Skeletal muscle satellite cell (primary cell): ENCODE data around the gene TNRC6B.

Source experiments
- H3K27me3 ChIP-seq: 2 replicates; pipeline ENCODE4 v1.7.0; 2013; ENCODE audit warnings: low read length; ENCODE audit not compliant: control insufficient read depth, insufficient read depth
- H3K36me3 ChIP-seq: 2 replicates; pipeline ENCODE4 v1.7.0; 2013; ENCODE audit warnings: mild to moderate bottlenecking, control low read depth, low read length; ENCODE audit not compliant: insufficient read depth
- H3K4me1 ChIP-seq: 2 replicates; pipeline ENCODE4 v1.7.0; 2013; ENCODE audit warnings: low read length; ENCODE audit not compliant: control insufficient read depth, insufficient read depth
- H3K4me2 ChIP-seq: 2 replicates; pipeline ENCODE4 v1.7.0; 2013; ENCODE audit warnings: mild to moderate bottlenecking, low read length
- H3K4me3 ChIP-seq: 2 replicates; pipeline ENCODE4 v1.7.0; 2013; ENCODE audit warnings: low read length
- H3K9ac ChIP-seq: 2 replicates; pipeline ENCODE4 v1.7.0; 2013; ENCODE audit warnings: mild to moderate bottlenecking, low read depth, low read length, moderate library complexity
- H3K9me3 ChIP-seq: replicated peaks from 2 replicates; pipeline ENCODE4 v1.7.0; 2013; ENCODE audit warnings: mild to moderate bottlenecking, control low read depth, low read length

The TNRC6B gene

GRCh38 chr22:40346185-40347118, 168.7 kb downstream of the TNRC6B start, which contains the start of gene ADSL:
Gene ADSL, plus strand, starts transcription at chr22:40346500. Its CDS starts 59 bp downstream, at chr22:40346559.
- H3K9ac ChIP-seq = peak within 1 kb of the TSS; percentile 97
- peaks cover 21% of the 10 kb centered on the region for H3K36me3 ChIP-seq
- H3K4me2 ChIP-seq = peak within 1 kb of the TSS; percentile 95
- peaks cover 14% of the 10 kb centered on the region for H3K4me1 ChIP-seq
- H3K9me3 ChIP-seq = no peaks in the 10 kb centered on the region
- peak within 1 kb of the TSS; percentile 99 for H3K4me3 ChIP-seq
- H3K27me3 ChIP-seq = no peaks in the 10 kb centered on the region

- peak overlapping the region; percentile 97 for H3K9ac ChIP-seq
- peaks cover 23% of the 10 kb centered on the region for H3K36me3 ChIP-seq
- no peaks in the 10 kb centered on the region for H3K27me3 ChIP-seq
- peak overlapping the region; percentile 95 for H3K4me2 ChIP-seq
- no peaks in the 10 kb centered on the region for H3K9me3 ChIP-seq
- peaks cover 14% of the 10 kb centered on the region for H3K4me1 ChIP-seq
- H3K4me3 ChIP-seq = peak overlapping the region; percentile 99
Observed at GRCh38 chr22:40347300-40347699, 169.6 kb downstream of the TNRC6B start.

GRCh38 chr22:40348025-40348658, 170.4 kb downstream of the TNRC6B start:
- Histone ChIP-seq H3K4me3 (peak overlapping the region; percentile 99), H3K4me2 (peak overlapping the region; percentile 95), H3K27me3 (no peaks in the 10 kb centered on the region), H3K4me1 (peaks cover 18% of the 10 kb centered on the region), H3K36me3 (peaks cover 27% of the 10 kb centered on the region), H3K9me3 (no peaks in the 10 kb centered on the region), H3K9ac (peak overlapping the region; percentile 97)

- Histone ChIP-seq H3K4me2 (no peak overlapping the region), H3K27me3 (no peaks in the 10 kb centered on the region), H3K36me3 (peaks cover 48% of the 10 kb centered on the region)
Observed at GRCh38 chr22:40352763-40353162, 175.0 kb downstream of the TNRC6B start.

GRCh38 chr22:40361100-40361499, 183.4 kb downstream of the TNRC6B start:
- Histone ChIP-seq H3K9ac (no peak overlapping the region), H3K27me3 (no peaks in the 10 kb centered on the region), H3K9me3 (no peaks in the 10 kb centered on the region), H3K4me2 (no peak overlapping the region), H3K36me3 (peaks cover 70% of the 10 kb centered on the region), H3K4me1 (peaks cover 6% of the 10 kb centered on the region), H3K4me3 (no peak overlapping the region)

More at GRCh38 chr22:40352763-40353162, 175.0 kb downstream of the TNRC6B start:
- no peaks in the 10 kb centered on the region for H3K9me3 ChIP-seq
- H3K4me3 ChIP-seq = no peak overlapping the region
- H3K4me1 ChIP-seq = peaks cover 20% of the 10 kb centered on the region
- H3K9ac ChIP-seq = no peak overlapping the region

GRCh38 chr22:40363059-40363458, 185.3 kb downstream of the TNRC6B start:
- Histone ChIP-seq H3K4me3 (no peak overlapping the region), H3K27me3 (no peaks in the 10 kb centered on the region), H3K9ac (no peak overlapping the region), H3K9me3 (no peaks in the 10 kb centered on the region), H3K4me2 (no peak overlapping the region), H3K36me3 (peaks cover 88% of the 10 kb centered on the region), H3K4me1 (peaks cover 6% of the 10 kb centered on the region)

- H3K4me1 ChIP-seq = peaks cover 6% of the 10 kb centered on the region
- H3K4me3 ChIP-seq = no peak overlapping the region
- no peak overlapping the region for H3K9ac ChIP-seq
- no peak overlapping the region for H3K4me2 ChIP-seq
- no peaks in the 10 kb centered on the region for H3K9me3 ChIP-seq
- no peaks in the 10 kb centered on the region for H3K27me3 ChIP-seq
- peaks cover 79% of the 10 kb centered on the region for H3K36me3 ChIP-seq
Observed at GRCh38 chr22:40364431-40364830, 186.7 kb downstream of the TNRC6B start.

GRCh38 chr22:40366068-40366467, 188.3 kb downstream of the TNRC6B start:
- H3K4me3 ChIP-seq = no peak overlapping the region
- H3K36me3 ChIP-seq = peaks cover 69% of the 10 kb centered on the region
- H3K27me3 ChIP-seq = no peaks in the 10 kb centered on the region
- H3K9me3 ChIP-seq = no peaks in the 10 kb centered on the region
- H3K4me2 ChIP-seq = no peak overlapping the region
- H3K4me1 ChIP-seq = peaks cover 6% of the 10 kb centered on the region
- no peak overlapping the region for H3K9ac ChIP-seq

GRCh38 chr22:40367342-40367741, 189.6 kb downstream of the TNRC6B start:
- Histone ChIP-seq H3K9me3 (no peaks in the 10 kb centered on the region), H3K9ac (no peak overlapping the region), H3K36me3 (peaks cover 56% of the 10 kb centered on the region), H3K4me2 (no peak overlapping the region), H3K4me1 (peaks cover 6% of the 10 kb centered on the region), H3K4me3 (no peak overlapping the region), H3K27me3 (no peaks in the 10 kb centered on the region)

- H3K27me3 ChIP-seq = no peaks in the 10 kb centered on the region
- peaks cover 51% of the 10 kb centered on the region for H3K36me3 ChIP-seq
- no peak overlapping the region for H3K4me3 ChIP-seq
- H3K4me1 ChIP-seq = peaks cover under 1% of the 10 kb centered on the region
- no peak overlapping the region for H3K9ac ChIP-seq
- H3K4me2 ChIP-seq = no peak overlapping the region
- H3K9me3 ChIP-seq = no peaks in the 10 kb centered on the region
Observed at GRCh38 chr22:40368016-40368415, 190.3 kb downstream of the TNRC6B start.

- Histone ChIP-seq H3K4me2 (no peak overlapping the region), H3K36me3 (peaks cover 52% of the 10 kb centered on the region), H3K27me3 (no peaks in the 10 kb centered on the region)
Observed at GRCh38 chr22:40368836-40369235, 191.1 kb downstream of the TNRC6B start.

More at GRCh38 chr22:40368836-40369235, 191.1 kb downstream of the TNRC6B start:
- Histone ChIP-seq H3K9ac (no peak overlapping the region), H3K4me1 (no peaks in the 10 kb centered on the region), H3K9me3 (no peaks in the 10 kb centered on the region), H3K4me3 (no peak overlapping the region)
